ENCODE measurements around the gene NID1.

DNA sequence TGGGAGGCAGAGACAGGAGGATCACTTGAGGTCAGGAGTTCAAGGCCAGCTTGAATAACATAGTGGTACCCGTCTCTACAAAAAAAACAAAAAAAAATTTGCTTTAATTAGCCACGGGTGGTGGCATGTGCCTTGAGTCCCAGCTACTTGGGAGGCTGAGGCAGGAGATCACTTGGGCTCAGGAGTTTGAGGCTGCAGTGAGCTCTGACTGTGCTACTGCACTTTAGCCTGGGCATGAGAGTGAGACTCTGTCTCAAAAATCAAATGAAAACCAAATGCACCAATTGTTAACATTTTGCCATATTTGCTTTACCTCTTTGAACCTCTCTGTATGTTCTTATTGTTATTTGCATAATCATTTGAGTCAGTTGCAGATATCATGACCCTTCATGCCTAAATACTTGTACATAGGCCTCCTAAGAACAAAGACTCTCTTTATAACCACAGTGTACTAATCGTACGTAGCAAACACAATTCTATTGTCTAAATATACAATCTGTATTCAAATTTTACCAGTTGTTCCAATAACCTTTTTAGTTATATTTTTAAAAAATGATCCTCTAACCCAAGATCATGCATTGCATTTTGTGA is 8.5 kb upstream of the NID1 start:
- TF ChIP-seq, protein P1, sequence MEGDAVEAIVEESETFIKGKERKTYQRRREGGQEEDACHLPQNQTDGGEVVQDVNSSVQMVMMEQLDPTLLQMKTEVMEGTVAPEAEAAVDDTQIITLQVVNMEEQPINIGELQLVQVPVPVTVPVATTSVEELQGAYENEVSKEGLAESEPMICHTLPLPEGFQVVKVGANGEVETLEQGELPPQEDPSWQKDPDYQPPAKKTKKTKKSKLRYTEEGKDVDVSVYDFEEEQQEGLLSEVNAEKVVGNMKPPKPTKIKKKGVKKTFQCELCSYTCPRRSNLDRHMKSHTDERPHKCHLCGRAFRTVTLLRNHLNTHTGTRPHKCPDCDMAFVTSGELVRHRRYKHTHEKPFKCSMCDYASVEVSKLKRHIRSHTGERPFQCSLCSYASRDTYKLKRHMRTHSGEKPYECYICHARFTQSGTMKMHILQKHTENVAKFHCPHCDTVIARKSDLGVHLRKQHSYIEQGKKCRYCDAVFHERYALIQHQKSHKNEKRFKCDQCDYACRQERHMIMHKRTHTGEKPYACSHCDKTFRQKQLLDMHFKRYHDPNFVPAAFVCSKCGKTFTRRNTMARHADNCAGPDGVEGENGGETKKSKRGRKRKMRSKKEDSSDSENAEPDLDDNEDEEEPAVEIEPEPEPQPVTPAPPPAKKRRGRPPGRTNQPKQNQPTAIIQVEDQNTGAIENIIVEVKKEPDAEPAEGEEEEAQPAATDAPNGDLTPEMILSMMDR (IDR thresholded peaks at IDR 0.05; ENCODE audit: low read length): no peak
- TF ChIP-seq EZH2 (optimal IDR thresholded peaks at IDR 0.05; ENCODE audit: low read depth, low read length) (no peak), EZH2phosphoT487 (IDR thresholded peaks at IDR 0.05; ENCODE audit: low read length) (no peak)
